H4 (cell line): Measurements from ENCODE around the gene HPRT1. TPM values are rescaled to one million over a fixed set of nuclear protein-coding genes. Genes with fewer than 3 reads are reported as not detected.

Experiments used
- DNase-seq: peaks from one replicate; pipeline ENCODE4 v3.0.0-alpha.2; 2015; ENCODE audit warnings: low spot score
- total RNA-seq: library from RNA; depleted of rRNA; stranded (reverse); fragments of >200 nt; shearing (Covaris generic); gene quantifications from 2 replicates; pipeline ENCODE4 v1.2.3, GENCODE V29; 2014

Gene HPRT1
- total RNA-seq, 1 experiment from 2014 or later, result 21.1 TPM

GRCh38 chrX:134476284-134476683, 16.3 kb downstream of the HPRT1 start:
- DNase-seq, result no peak

GRCh38 chrX:134478374-134478773, 18.4 kb downstream of the HPRT1 start:
- DNase-seq, result no peak

- no peak for DNase-seq
Measured at GRCh38 chrX:134480061-134480460, 20.1 kb downstream of the HPRT1 start.

- no peak for DNase-seq
Measured at GRCh38 chrX:134481339-134481738, 21.4 kb downstream of the HPRT1 start.

GRCh38 chrX:134482371-134482770, 22.4 kb downstream of the HPRT1 start:
- no peak for DNase-seq

GRCh38 chrX:134484039-134484438, 24.1 kb downstream of the HPRT1 start:
- peak; percentile 27 for DNase-seq

- DNase-seq, result no peak
Measured at GRCh38 chrX:134501941-134502340, 42.0 kb downstream of the HPRT1 start.

GRCh38 chrX:134502686-134503085, 42.7 kb downstream of the HPRT1 start:
- no peak for DNase-seq

- DNase-seq, result peak; percentile 21
Measured at GRCh38 chrX:134512566-134512965, 52.6 kb downstream of the HPRT1 start.

- DNase-seq, result no peak
Measured at GRCh38 chrX:134513091-134513490, 53.1 kb downstream of the HPRT1 start.

GRCh38 chrX:134520860-134521390, 61.0 kb downstream of the HPRT1 start:
- peak; percentile 54 for DNase-seq

GRCh38 chrX:134524181-134524580, 64.2 kb downstream of the HPRT1 start:
- DNase-seq, result no peak

GRCh38 chrX:134525086-134525792, 65.3 kb downstream of the HPRT1 start:
- DNase-seq, result no peak

- DNase-seq, result no peak
Measured at GRCh38 chrX:134526399-134526798, 66.4 kb downstream of the HPRT1 start.

GRCh38 chrX:134528960-134529359, 69.0 kb downstream of the HPRT1 start:
- DNase-seq, result no peak

- no peak for DNase-seq
Measured at GRCh38 chrX:134529481-134529880, 69.5 kb downstream of the HPRT1 start.

GRCh38 chrX:134530845-134531244, 70.9 kb downstream of the HPRT1 start:
- no peak for DNase-seq

GRCh38 chrX:134533352-134533751, 73.4 kb downstream of the HPRT1 start:
- no peak for DNase-seq

GRCh38 chrX:134533952-134534351, 74.0 kb downstream of the HPRT1 start:
- no peak for DNase-seq

- DNase-seq, result peak; percentile 81
Measured at GRCh38 chrX:134537179-134537955, 77.4 kb downstream of the HPRT1 start.

- no peak for DNase-seq
Measured at GRCh38 chrX:134538316-134538715, 78.4 kb downstream of the HPRT1 start.

- DNase-seq, result no peak
Measured at GRCh38 chrX:134541906-134542305, 81.9 kb downstream of the HPRT1 start.

GRCh38 chrX:134542485-134542884, 82.5 kb downstream of the HPRT1 start:
- DNase-seq, result peak; percentile 57
